K562 (cell line): Measurements from ENCODE around the gene FMC1. TPM values are rescaled to one million over a fixed set of nuclear protein-coding genes. Genes with fewer than 3 reads are reported as not detected.
A peak's percentile ranks its signal among the peaks of the same experiment; 100 is the strongest.

Experiments
- BMI1 ChIP-seq: fragments of 150-350 bp; IDR thresholded peaks from 2 replicates; pipeline ENCODE4 v1.6.1; 2014; ENCODE audit warnings: low read length
- KDM2B ChIP-seq: fragments of 250-450 bp; sonication (Bioruptor Pico); IDR thresholded peaks from 2 replicates; pipeline ENCODE4 v1.8.0; 2021; ENCODE audit warnings: mild to moderate bottlenecking, moderate library complexity
- OTX1 ChIP-seq: fragments of 450-650 bp; formaldehyde crosslinking; IDR thresholded peaks from 2 replicates; pipeline ENCODE4 v1.4.0; 2022; ENCODE audit warnings: mild to moderate bottlenecking
- PHTF2 ChIP-seq: fragments of 250-450 bp; sonication (Bioruptor Pico); IDR thresholded peaks from 2 replicates; pipeline ENCODE4 v1.5.0; 2021; ENCODE audit warnings: mild to moderate bottlenecking
- RB1 ChIP-seq: fragments of 450-650 bp; IDR thresholded peaks from 2 replicates; pipeline ENCODE4 v1.6.1; 2017; ENCODE audit warnings: low read depth, mild to moderate bottlenecking
- RBM14 ChIP-seq: fragments of 200-400 bp; formaldehyde crosslinking; IDR thresholded peaks from 2 replicates; pipeline ENCODE4 v1.6.1; 2018; ENCODE audit warnings: low read depth, mild to moderate bottlenecking, low read length, moderate library complexity, borderline replicate concordance; ENCODE audit not compliant: insufficient read depth
- SIN3A ChIP-seq, 2 experiments: fragments of 150-350 bp in 1 of 2; IDR thresholded peaks; 2 replicates each; pipeline ENCODE4 v1.6.1; 2011 to 2016; ENCODE audit warnings: borderline replicate concordance in 2 of 2, low read depth in 2 of 2, low read length in 2 of 2, mild to moderate bottlenecking in 2 of 2, moderate library complexity in 2 of 2; ENCODE audit not compliant: control insufficient read depth in 1 of 2
- SMAD1 ChIP-seq: fragments of 150-350 bp; IDR thresholded peaks from 2 replicates; pipeline ENCODE4 v1.6.1; 2014; ENCODE audit warnings: low read length, low read depth; ENCODE audit not compliant: partially characterized antibody
- SMARCA5 ChIP-seq: fragments of 450-650 bp; IDR thresholded peaks from 2 replicates; pipeline ENCODE4 v1.6.1; 2016
- SREBF1 ChIP-seq: fragments of 150-350 bp; IDR thresholded peaks from 2 replicates; pipeline ENCODE4 v1.6.1; 2014; ENCODE audit warnings: antibody characterized with exemption, low read depth, low read length, borderline replicate concordance
- TAF9B ChIP-seq: fragments of 450-650 bp; IDR thresholded peaks from 2 replicates; pipeline ENCODE4 v1.6.1; 2018; ENCODE audit warnings: mild to moderate bottlenecking; ENCODE audit not compliant: partially characterized antibody
- ZFX ChIP-seq: sonication (generic); formaldehyde crosslinking; IDR thresholded peaks from 2 replicates; pipeline ENCODE4 v1.8.0; 2022; ENCODE audit warnings: mild to moderate bottlenecking, missing genetic modification reagents, moderate library complexity
- ZNF133 ChIP-seq: fragments of 250-450 bp; sonication (Bioruptor Pico); IDR thresholded peaks from 2 replicates; pipeline ENCODE4 v1.4.0; 2020; ENCODE audit warnings: mild to moderate bottlenecking
- ZSCAN29 ChIP-seq: fragments of 450-650 bp; IDR thresholded peaks from 2 replicates; pipeline ENCODE4 v1.6.1; 2017
- polyA plus RNA-seq, 8 experiments: library from polyadenylated mRNA; depleted of rRNA in 4 of 8; stranded (reverse) in 5 of 8; unstranded in 3 of 8; fragments of >200 nt; fragmentation: Nextera tagmentation in 2 of 8; fragmentation: Illumina TruSeq in 1 of 8; extraction: Ambion mirVana in 2 of 8; extraction: Trizol in 1 of 8; gene quantifications; 2 replicates each; pipeline versions ENCODE4 v1.2.1 to v1.2.3, GENCODE V29; 2011 to 2014; ENCODE audit warnings: inconsistent platforms in 1 of 8, missing spikeins in 1 of 8
- total RNA-seq, 7 experiments: library from RNA; depleted of rRNA in 6 of 7; stranded (reverse); fragments of >200 nt in 6 of 7; fragmentation: Illumina TruSeq in 2 of 7; extraction: Trizol in 2 of 7; gene quantifications; 2 replicates each; pipeline versions ENCODE4 v1.2.1 to v1.2.3, GENCODE V29; 2011 to 2021; ENCODE audit warnings: low replicate concordance in 1 of 7
- TF ChIP-seq, protein P1 (sequence below): sonication (generic); formaldehyde crosslinking; IDR thresholded peaks from 2 replicates; pipeline ENCODE4 v1.8.0; 2022; ENCODE audit warnings: mild to moderate bottlenecking, missing genetic modification reagents
- TF ChIP-seq, protein P2 (sequence below): fragments of 250-450 bp; sonication (Bioruptor Pico); IDR thresholded peaks from 2 replicates; pipeline ENCODE4 v1.8.0; 2022; ENCODE audit warnings: moderate library complexity, mild to moderate bottlenecking, inconsistent platforms
- TF ChIP-seq, protein P3 (sequence below): fragments of 450-650 bp; IDR thresholded peaks from 2 replicates; pipeline ENCODE4 v1.6.1; 2017; ENCODE audit warnings: antibody characterized with exemption, mild to moderate bottlenecking
- TF ChIP-seq, protein P4 (sequence below): fragments of 450-650 bp; IDR thresholded peaks from 2 replicates; pipeline ENCODE4 v1.6.1; 2016; ENCODE audit warnings: mild to moderate bottlenecking
- TF ChIP-seq, protein P5 (sequence below): fragments of 450-650 bp; formaldehyde crosslinking; IDR thresholded peaks from 2 replicates; pipeline ENCODE4 v1.4.0; 2022; ENCODE audit warnings: missing genetic modification characterization

The FMC1 gene
- total and polyA plus RNA-seq, 9 of the 15 experiments (the other 6 are each of a cell fraction or from before 2014, with no cell fraction given), result 14.0 to 116 (median 29.0) TPM

DNA sequence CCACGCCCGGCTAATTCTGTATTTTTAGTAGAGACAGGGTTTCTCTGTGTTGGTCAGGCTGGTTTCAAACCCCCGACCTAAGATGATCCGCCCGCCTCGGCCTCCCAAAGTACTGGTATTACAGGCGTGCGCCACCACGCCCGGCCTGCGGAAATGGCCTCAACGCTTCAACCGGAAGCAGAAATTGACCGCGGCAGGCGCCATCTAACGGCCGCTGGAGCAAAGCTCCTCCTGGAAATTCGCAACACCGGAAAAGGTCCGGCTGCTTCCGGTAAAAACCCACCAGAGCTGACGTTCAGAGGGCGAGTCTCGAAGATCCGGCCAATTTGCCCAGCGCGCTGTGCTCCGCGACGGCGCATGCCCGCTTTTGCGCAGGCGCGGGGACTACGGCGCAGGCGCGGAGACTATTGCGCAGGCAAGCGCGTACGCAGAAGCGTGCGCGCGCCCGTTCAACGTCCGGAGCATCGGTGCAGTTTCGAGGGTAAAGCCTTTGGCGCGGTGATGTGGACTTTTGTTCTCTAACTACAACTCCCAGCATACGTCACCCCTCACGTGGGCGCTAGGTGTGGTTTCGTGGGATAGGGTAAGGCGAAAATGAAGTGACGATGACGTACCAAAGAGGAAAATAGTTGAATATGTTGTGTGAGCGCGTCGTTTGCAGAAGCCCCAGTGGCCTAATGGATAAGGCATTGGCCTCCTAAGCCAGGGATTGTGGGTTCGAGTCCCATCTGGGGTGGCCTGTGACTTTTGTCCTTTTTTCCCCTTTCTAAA is 915 bp upstream of the FMC1 start (continued):
- peak; percentile 90; the same call in 1 of the 2 replicates for TF ChIP-seq SREBF1
- TF ChIP-seq, protein P1, sequence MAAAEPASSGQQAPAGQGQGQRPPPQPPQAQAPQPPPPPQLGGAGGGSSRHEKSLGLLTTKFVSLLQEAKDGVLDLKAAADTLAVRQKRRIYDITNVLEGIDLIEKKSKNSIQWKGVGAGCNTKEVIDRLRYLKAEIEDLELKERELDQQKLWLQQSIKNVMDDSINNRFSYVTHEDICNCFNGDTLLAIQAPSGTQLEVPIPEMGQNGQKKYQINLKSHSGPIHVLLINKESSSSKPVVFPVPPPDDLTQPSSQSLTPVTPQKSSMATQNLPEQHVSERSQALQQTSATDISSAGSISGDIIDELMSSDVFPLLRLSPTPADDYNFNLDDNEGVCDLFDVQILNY (CRISPR knock-in tag), result no peak
- TF ChIP-seq TAF9B, result no peak
- TF ChIP-seq, protein P2, sequence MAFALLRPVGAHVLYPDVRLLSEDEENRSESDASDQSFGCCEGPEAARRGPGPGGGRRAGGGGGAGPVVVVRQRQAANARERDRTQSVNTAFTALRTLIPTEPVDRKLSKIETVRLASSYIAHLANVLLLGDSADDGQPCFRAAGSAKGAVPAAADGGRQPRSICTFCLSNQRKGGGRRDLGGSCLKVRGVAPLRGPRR (CRISPR knock-in tag), result peak; percentile 86
- peak; percentile 99 for TF ChIP-seq SMARCA5
- peak; percentile 25; the same call in 1 of the 2 replicates for TF ChIP-seq KDM2B (CRISPR knock-in tag)
- peak; percentile 71 for TF ChIP-seq SMAD1
- peak; percentile 93 for TF ChIP-seq ZFX
- TF ChIP-seq BMI1, result no peak
- TF ChIP-seq PHTF2, result no peak
- TF ChIP-seq ZSCAN29, result 0 out of 2 replicates have a peak, but pooled peaks have one; percentile 68
- TF ChIP-seq, protein P3, sequence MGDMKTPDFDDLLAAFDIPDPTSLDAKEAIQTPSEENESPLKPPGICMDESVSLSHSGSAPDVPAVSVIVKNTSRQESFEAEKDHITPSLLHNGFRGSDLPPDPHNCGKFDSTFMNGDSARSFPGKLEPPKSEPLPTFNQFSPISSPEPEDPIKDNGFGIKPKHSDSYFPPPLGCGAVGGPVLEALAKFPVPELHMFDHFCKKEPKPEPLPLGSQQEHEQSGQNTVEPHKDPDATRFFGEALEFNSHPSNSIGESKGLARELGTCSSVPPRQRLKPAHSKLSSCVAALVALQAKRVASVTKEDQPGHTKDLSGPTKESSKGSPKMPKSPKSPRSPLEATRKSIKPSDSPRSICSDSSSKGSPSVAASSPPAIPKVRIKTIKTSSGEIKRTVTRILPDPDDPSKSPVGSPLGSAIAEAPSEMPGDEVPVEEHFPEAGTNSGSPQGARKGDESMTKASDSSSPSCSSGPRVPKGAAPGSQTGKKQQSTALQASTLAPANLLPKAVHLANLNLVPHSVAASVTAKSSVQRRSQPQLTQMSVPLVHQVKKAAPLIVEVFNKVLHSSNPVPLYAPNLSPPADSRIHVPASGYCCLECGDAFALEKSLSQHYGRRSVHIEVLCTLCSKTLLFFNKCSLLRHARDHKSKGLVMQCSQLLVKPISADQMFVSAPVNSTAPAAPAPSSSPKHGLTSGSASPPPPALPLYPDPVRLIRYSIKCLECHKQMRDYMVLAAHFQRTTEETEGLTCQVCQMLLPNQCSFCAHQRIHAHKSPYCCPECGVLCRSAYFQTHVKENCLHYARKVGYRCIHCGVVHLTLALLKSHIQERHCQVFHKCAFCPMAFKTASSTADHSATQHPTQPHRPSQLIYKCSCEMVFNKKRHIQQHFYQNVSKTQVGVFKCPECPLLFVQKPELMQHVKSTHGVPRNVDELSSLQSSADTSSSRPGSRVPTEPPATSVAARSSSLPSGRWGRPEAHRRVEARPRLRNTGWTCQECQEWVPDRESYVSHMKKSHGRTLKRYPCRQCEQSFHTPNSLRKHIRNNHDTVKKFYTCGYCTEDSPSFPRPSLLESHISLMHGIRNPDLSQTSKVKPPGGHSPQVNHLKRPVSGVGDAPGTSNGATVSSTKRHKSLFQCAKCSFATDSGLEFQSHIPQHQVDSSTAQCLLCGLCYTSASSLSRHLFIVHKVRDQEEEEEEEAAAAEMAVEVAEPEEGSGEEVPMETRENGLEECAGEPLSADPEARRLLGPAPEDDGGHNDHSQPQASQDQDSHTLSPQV, result peak; percentile 92
- TF ChIP-seq RBM14, result no peak
- TF ChIP-seq OTX1 (CRISPR knock-in tag), result peak; percentile 82
- TF ChIP-seq, protein P4, sequence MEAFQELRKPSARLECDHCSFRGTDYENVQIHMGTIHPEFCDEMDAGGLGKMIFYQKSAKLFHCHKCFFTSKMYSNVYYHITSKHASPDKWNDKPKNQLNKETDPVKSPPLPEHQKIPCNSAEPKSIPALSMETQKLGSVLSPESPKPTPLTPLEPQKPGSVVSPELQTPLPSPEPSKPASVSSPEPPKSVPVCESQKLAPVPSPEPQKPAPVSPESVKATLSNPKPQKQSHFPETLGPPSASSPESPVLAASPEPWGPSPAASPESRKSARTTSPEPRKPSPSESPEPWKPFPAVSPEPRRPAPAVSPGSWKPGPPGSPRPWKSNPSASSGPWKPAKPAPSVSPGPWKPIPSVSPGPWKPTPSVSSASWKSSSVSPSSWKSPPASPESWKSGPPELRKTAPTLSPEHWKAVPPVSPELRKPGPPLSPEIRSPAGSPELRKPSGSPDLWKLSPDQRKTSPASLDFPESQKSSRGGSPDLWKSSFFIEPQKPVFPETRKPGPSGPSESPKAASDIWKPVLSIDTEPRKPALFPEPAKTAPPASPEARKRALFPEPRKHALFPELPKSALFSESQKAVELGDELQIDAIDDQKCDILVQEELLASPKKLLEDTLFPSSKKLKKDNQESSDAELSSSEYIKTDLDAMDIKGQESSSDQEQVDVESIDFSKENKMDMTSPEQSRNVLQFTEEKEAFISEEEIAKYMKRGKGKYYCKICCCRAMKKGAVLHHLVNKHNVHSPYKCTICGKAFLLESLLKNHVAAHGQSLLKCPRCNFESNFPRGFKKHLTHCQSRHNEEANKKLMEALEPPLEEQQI, result peak; percentile 100
- peak; percentile 85 for TF ChIP-seq RB1
- TF ChIP-seq ZNF133 (CRISPR knock-in tag), result no peak
- TF ChIP-seq SIN3A (IDR thresholded peaks at IDR 0.05; ENCODE audit: borderline replicate concordance in 2 of 2, control insufficient read depth in 1 of 2, low read depth in 2 of 2, low read length in 2 of 2), result 0 out of 4 replicates have a peak, but pooled peaks of 1 of the 2 experiments have one; percentile 32
- TF ChIP-seq, protein P5, sequence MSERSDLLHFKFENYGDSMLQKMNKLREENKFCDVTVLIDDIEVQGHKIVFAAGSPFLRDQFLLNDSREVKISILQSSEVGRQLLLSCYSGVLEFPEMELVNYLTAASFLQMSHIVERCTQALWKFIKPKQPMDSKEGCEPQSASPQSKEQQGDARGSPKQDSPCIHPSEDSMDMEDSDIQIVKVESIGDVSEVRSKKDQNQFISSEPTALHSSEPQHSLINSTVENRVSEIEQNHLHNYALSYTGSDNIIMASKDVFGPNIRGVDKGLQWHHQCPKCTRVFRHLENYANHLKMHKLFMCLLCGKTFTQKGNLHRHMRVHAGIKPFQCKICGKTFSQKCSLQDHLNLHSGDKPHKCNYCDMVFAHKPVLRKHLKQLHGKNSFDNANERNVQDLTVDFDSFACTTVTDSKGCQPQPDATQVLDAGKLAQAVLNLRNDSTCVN (CRISPR knock-in tag), result peak; percentile 84; the same call in 1 of the 2 replicates
